Inferior parietal cortex (tissue), 1 donor: ENCODE data around the gene GSTP1.
"Not testable (repeated sequence)": the region's sequence is repeated elsewhere in the genome, so short reads cannot be mapped to it uniquely, and the experiment has no call there.

Experiments
- DNase-seq: peaks from one replicate; pipeline ENCODE4 v3.0.0-alpha.2; 2016; ENCODE audit errors: extremely low spot score

GSTP1 gene

GRCh38 chr11:67614730-67615714 is 31.4 kb downstream of the GSTP1 start:
- no peak for DNase-seq

GRCh38 chr11:67615728-67616430 is 32.3 kb downstream of the GSTP1 start:
- DNase-seq, result no peak

- no peak for DNase-seq
These were observed 33.0 kb downstream of the GSTP1 start for GRCh38 chr11:67616431-67617242.

GRCh38 chr11:67617243-67617953 is 33.8 kb downstream of the GSTP1 start:
- no peak for DNase-seq

GRCh38 chr11:67618901-67619659 is 35.5 kb downstream of the GSTP1 start:
- not testable (repeated sequence) for DNase-seq

- DNase-seq, result not testable (repeated sequence)
These were observed 36.3 kb downstream of the GSTP1 start for GRCh38 chr11:67619683-67620618.

GRCh38 chr11:67620621-67621020 is 37.0 kb downstream of the GSTP1 start:
- not testable (repeated sequence) for DNase-seq

- not testable (repeated sequence) for DNase-seq
These were observed 38.3 kb downstream of the GSTP1 start for GRCh38 chr11:67621928-67622327.

- DNase-seq, result not testable (repeated sequence)
These were observed 39.3 kb downstream of the GSTP1 start for GRCh38 chr11:67622905-67623304.

GRCh38 chr11:67623795-67624194 is 40.2 kb downstream of the GSTP1 start:
- DNase-seq, result not testable (repeated sequence)

- DNase-seq, result not testable (repeated sequence)
These were observed 42.7 kb downstream of the GSTP1 start for GRCh38 chr11:67626131-67626833.

GRCh38 chr11:67626970-67627369 is 43.4 kb downstream of the GSTP1 start:
- no peak for DNase-seq

GRCh38 chr11:67627441-67627811 is 43.8 kb downstream of the GSTP1 start:
- DNase-seq, result no peak

GRCh38 chr11:67627812-67628624 is 44.4 kb downstream of the GSTP1 start:
- DNase-seq, result no peak

GRCh38 chr11:67628710-67629385 is 45.2 kb downstream of the GSTP1 start:
- DNase-seq, result no peak

GRCh38 chr11:67629386-67630227 is 46.0 kb downstream of the GSTP1 start, which contains the start of gene NUDT8:
Gene NUDT8 (minus strand): TSS chr11:67629937. CDS start chr11:67629911, 26 bp downstream.
- peak; percentile 77 for DNase-seq
